HepG2 (cell line): Measurements from ENCODE around the gene MFAP5.

Source experiments
- ETV5 ChIP-seq: IDR thresholded peaks from 2 replicates; pipeline ENCODE4 v1.6.1; 2018; ENCODE audit warnings: missing biosample characterization, missing genetic modification reagents, inconsistent platforms, borderline replicate concordance
- TAF1 ChIP-seq: sonication (generic); formaldehyde crosslinking; IDR thresholded peaks from 2 replicates; pipeline ENCODE4 v1.4.0; 2020; ENCODE audit warnings: missing genetic modification reagents
- YY1 ChIP-seq: IDR thresholded peaks from 2 replicates; pipeline ENCODE4 v1.6.1; 2011; ENCODE audit warnings: low read length, low read depth, moderate library complexity, mild to moderate bottlenecking; ENCODE audit not compliant: insufficient read depth, insufficient replicate concordance

DNA sequence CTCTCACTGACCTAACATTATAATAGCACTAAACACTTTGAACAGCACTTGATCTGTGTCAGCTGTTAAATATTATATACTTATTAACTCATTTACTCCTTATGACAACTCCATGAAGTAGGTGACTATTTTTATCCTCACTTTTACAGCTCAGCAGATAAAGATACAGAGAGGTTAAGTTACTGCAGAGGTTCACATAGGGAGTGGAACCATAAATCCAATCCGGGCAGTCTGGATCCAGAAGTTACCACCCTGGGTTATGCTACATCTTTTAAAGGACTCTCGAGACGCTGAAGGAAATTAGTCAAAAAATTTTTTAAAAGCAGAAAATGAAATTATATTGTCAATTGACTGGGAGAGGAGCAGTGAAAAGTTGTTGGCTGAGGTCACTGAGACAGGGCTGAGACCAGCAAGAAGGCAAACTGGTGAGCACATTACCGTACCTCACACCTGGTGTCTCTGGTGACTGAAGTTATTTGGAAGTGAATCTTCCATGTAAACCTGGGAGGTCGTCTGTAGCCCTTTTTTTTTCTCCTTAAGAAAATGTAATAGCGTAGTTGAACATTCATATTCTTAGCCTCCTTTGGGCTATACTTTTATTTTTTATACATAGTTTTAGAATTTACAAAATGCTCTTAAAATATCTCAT, 33.9 kb upstream of the MFAP5 start:
- no peak for TF ChIP-seq TAF1 (CRISPR knock-in tag)
- no peak for TF ChIP-seq YY1
- no peak for TF ChIP-seq ETV5 (CRISPR knock-in tag)
